Measurements from ENCODE around the gene NEDD4L.

NEDD4L gene

GRCh38 chr18:58096658-58097057 is 52.6 kb downstream of the NEDD4L start:
- no peak for DNase-seq

GRCh38 chr18:58097121-58097906 is 53.3 kb downstream of the NEDD4L start:
- DNase-seq, result no peak

- no peak for DNase-seq
Measured at GRCh38 chr18:58097907-58098166, 53.8 kb downstream of the NEDD4L start.

- DNase-seq, result no peak
Measured at GRCh38 chr18:58098706-58099105, 54.7 kb downstream of the NEDD4L start.

- no peak for DNase-seq
Measured at GRCh38 chr18:58100154-58100553, 56.1 kb downstream of the NEDD4L start.

GRCh38 chr18:58101291-58101794 is 57.3 kb downstream of the NEDD4L start:
- no peak for DNase-seq

GRCh38 chr18:58102018-58102417 is 58.0 kb downstream of the NEDD4L start:
- DNase-seq, result no peak

GRCh38 chr18:58102875-58103274 is 58.8 kb downstream of the NEDD4L start:
- DNase-seq, result no peak

GRCh38 chr18:58103339-58103985 is 59.4 kb downstream of the NEDD4L start:
- no peak for DNase-seq

GRCh38 chr18:58104096-58104495 is 60.1 kb downstream of the NEDD4L start:
- no peak for DNase-seq

- no peak for DNase-seq
Measured at GRCh38 chr18:58105206-58105887, 61.3 kb downstream of the NEDD4L start.

GRCh38 chr18:58105888-58106260 is 61.8 kb downstream of the NEDD4L start:
- no peak for DNase-seq

- DNase-seq, result no peak
Measured at GRCh38 chr18:58106289-58107070, 62.5 kb downstream of the NEDD4L start.

- no peak for DNase-seq
Measured at GRCh38 chr18:58109256-58109655, 65.2 kb downstream of the NEDD4L start.

- no peak for DNase-seq
Measured at GRCh38 chr18:58110398-58110797, 66.4 kb downstream of the NEDD4L start.

- no peak for DNase-seq
Measured at GRCh38 chr18:58112174-58112573, 68.1 kb downstream of the NEDD4L start.

- no peak for DNase-seq
Measured at GRCh38 chr18:58113337-58113736, 69.3 kb downstream of the NEDD4L start.

GRCh38 chr18:58114766-58115165 is 70.7 kb downstream of the NEDD4L start:
- DNase-seq, result no peak

GRCh38 chr18:58116818-58117217 is 72.8 kb downstream of the NEDD4L start:
- no peak for DNase-seq

- DNase-seq, result no peak
Measured at GRCh38 chr18:58117786-58118403, 73.9 kb downstream of the NEDD4L start.

- no peak for DNase-seq
Measured at GRCh38 chr18:58118536-58118935, 74.5 kb downstream of the NEDD4L start.

- no peak for DNase-seq
Measured at GRCh38 chr18:58119819-58120218, 75.8 kb downstream of the NEDD4L start.

- DNase-seq, result no peak
Measured at GRCh38 chr18:58124475-58124874, 80.4 kb downstream of the NEDD4L start.
